GM20000 (cell line): ENCODE measurements around the gene KCNK1.

ENCODE experiments used
- DNase-seq: peaks from one replicate; pipeline ENCODE4 v3.0.0; 2012; ENCODE audit warnings: low spot score
- TF ChIP-seq, protein P1 (sequence below): IDR thresholded peaks from 2 replicates; pipeline ENCODE4 v1.5.1; 2012; ENCODE audit warnings: mild to moderate bottlenecking, control low read depth; ENCODE audit errors: extremely low read depth, missing control alignments

Gene KCNK1

DNA sequence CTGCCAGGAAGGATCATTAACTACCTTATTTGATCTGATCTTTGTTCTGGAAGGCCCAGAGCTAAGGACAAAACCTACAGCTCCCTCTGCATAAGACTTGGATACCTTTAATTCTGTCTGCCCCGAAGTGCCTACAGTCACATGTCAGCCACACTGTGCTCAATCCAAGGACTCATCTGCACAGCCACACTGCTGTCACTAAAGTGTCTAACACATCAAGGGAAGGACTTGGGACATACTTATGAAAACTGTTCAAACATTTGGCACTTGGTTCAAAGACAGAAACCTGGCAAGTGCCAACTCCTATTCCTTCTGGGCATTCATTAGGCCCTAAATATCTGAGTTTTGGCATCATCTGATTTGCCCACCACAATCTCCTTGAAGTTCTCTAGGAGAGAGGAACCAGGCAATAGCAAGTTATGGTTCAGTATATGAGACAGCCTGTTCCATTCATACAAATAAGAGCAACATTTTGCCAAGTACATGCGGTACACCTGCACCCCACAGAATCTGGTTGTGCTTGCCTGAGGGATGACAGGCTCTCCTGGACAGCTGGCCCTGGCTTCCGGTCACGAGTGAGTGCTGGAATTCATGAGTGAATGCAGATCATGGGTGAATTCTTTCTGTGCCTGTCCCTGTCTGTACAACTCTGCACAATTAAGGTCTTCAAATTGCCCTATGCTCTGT is 105.9 kb downstream of the KCNK1 start:
- TF ChIP-seq, protein P1, sequence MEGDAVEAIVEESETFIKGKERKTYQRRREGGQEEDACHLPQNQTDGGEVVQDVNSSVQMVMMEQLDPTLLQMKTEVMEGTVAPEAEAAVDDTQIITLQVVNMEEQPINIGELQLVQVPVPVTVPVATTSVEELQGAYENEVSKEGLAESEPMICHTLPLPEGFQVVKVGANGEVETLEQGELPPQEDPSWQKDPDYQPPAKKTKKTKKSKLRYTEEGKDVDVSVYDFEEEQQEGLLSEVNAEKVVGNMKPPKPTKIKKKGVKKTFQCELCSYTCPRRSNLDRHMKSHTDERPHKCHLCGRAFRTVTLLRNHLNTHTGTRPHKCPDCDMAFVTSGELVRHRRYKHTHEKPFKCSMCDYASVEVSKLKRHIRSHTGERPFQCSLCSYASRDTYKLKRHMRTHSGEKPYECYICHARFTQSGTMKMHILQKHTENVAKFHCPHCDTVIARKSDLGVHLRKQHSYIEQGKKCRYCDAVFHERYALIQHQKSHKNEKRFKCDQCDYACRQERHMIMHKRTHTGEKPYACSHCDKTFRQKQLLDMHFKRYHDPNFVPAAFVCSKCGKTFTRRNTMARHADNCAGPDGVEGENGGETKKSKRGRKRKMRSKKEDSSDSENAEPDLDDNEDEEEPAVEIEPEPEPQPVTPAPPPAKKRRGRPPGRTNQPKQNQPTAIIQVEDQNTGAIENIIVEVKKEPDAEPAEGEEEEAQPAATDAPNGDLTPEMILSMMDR = no peak
- no peak for DNase-seq

DNA sequence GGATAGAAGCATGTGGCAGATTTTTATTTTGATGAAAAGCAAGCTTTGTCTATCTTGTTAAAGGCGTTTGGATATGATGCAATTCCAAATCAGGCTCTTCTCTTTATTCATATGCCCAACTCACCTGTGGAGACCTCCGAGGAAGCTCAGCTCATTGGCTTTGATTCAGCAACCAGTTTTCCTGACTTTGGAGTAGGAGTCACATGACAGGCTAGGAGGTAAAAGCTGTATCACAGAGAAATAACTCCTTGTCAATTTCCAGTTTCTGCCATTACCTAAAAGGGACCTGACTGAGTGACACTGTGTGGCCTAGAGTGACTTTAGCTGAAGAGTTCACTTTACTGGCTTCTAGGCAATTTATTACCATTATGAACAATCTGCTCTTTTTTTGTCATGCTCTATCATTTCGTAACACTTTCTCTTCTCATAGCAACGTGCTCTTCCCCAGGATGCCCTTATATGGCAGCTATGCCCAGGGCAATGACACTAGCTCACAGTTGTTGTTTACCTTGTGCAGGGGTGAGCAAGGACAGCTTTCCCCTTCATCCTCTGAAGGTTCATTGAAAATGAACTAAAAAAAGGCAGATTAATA is 107.2 kb downstream of the KCNK1 start:
- no peak for DNase-seq
- TF ChIP-seq, protein P1 = no peak
